HG02852 (cell line): ENCODE results near the gene RPL39.
A peak's percentile ranks its signal among the peaks of the same experiment; 100 is the strongest.
"Not testable (repeated sequence)": the region's sequence is repeated elsewhere in the genome, so short reads cannot be mapped to it uniquely, and the experiment has no call there.

ENCODE experiments used
- ATAC-seq: cut with Tn5 transposase; IDR thresholded peaks from one replicate; pipeline ENCODE4 v1.9.1; 2021; ENCODE audit warnings: mild to moderate bottlenecking, moderate library complexity; ENCODE audit not compliant: unreplicated experiment

The RPL39 gene

GRCh38 chrX:119763836-119764387 is 27.5 kb downstream of the RPL39 start:
- no peak for ATAC-seq

- ATAC-seq: no peak
Observed at GRCh38 chrX:119763181-119763580, 28.2 kb downstream of the RPL39 start.

- no peak for ATAC-seq
Observed at GRCh38 chrX:119762718-119763117, 28.7 kb downstream of the RPL39 start.

GRCh38 chrX:119760026-119760877 is 31.2 kb downstream of the RPL39 start:
- peak; percentile 21 for ATAC-seq

GRCh38 chrX:119759248-119759766 is 32.1 kb downstream of the RPL39 start:
- ATAC-seq: no peak

GRCh38 chrX:119758731-119759247 is 32.6 kb downstream of the RPL39 start:
- ATAC-seq: no peak

- no peak for ATAC-seq
Observed at GRCh38 chrX:119757979-119758730, 33.3 kb downstream of the RPL39 start, which contains the start of gene SOWAHD. TSS of gene SOWAHD (plus strand) at chrX:119758588. CDS start at chrX:119758668, 80 bp downstream.

GRCh38 chrX:119757646-119757978 is 33.8 kb downstream of the RPL39 start:
- no peak for ATAC-seq

- ATAC-seq: no peak
Observed at GRCh38 chrX:119756926-119757635, 34.3 kb downstream of the RPL39 start.

- peak; percentile 80 for ATAC-seq
Observed at GRCh38 chrX:119755981-119756533, 35.4 kb downstream of the RPL39 start.

- ATAC-seq: no peak
Observed at GRCh38 chrX:119753639-119754257, 37.7 kb downstream of the RPL39 start.

- no peak for ATAC-seq
Observed at GRCh38 chrX:119753001-119753400, 38.4 kb downstream of the RPL39 start.

- ATAC-seq: not testable (repeated sequence)
Observed at GRCh38 chrX:119750751-119751150, 40.7 kb downstream of the RPL39 start.

GRCh38 chrX:119750131-119750530 is 41.3 kb downstream of the RPL39 start:
- not testable (repeated sequence) for ATAC-seq

- no peak for ATAC-seq
Observed at GRCh38 chrX:119745283-119745848, 46.1 kb downstream of the RPL39 start.

GRCh38 chrX:119738742-119739141 is 52.7 kb downstream of the RPL39 start:
- no peak for ATAC-seq
